Loucy (cell line): Measurements from ENCODE around the gene GPC4.

ENCODE experiments used
- CTCF ChIP-seq: fragments of 200-600 bp; sonication (generic); conservative IDR thresholded peaks from 2 replicates; pipeline ENCODE4 v1.5.1; 2014; ENCODE audit warnings: mild to moderate bottlenecking, antibody characterized with exemption, low read length
- EZH2phosphoT487 ChIP-seq: fragments of 200-600 bp; IDR thresholded peaks from 2 replicates; pipeline ENCODE4 v1.6.1; 2018; ENCODE audit warnings: antibody characterized with exemption, mild to moderate bottlenecking, moderate library complexity, borderline replicate concordance

- no peak for TF ChIP-seq CTCF
- no peak for TF ChIP-seq EZH2phosphoT487
These were observed 109.0 kb downstream of the GPC4 start for GRCh38 chrX:133306316-133306715.
